HG02798 (cell line): Measurements from ENCODE around the gene SHROOM1.

Experiments used
- ATAC-seq: cut with Tn5 transposase; IDR thresholded peaks from one replicate; pipeline ENCODE4 v1.9.1; 2021; ENCODE audit warnings: mild to moderate bottlenecking; ENCODE audit not compliant: unreplicated experiment, poor library complexity

The SHROOM1 gene

GRCh38 chr5:132780577-132780976 is 49.9 kb downstream of the SHROOM1 start:
- no peak for ATAC-seq

- ATAC-seq = no peak
Measured at GRCh38 chr5:132779961-132780360, 50.5 kb downstream of the SHROOM1 start.

GRCh38 chr5:132778856-132779255 is 51.6 kb downstream of the SHROOM1 start:
- ATAC-seq = no peak

- no peak for ATAC-seq
Measured at GRCh38 chr5:132778129-132778528, 52.3 kb downstream of the SHROOM1 start.

GRCh38 chr5:132777209-132778069 is 53.0 kb downstream of the SHROOM1 start, which contains the start of gene SEPTIN8:
TSS of gene SEPTIN8 (minus strand) at chr5:132777239. CDS start at chr5:132777137, 102 bp downstream.
- ATAC-seq = peak; percentile 68

GRCh38 chr5:132776938-132777208 is 53.6 kb downstream of the SHROOM1 start:
- ATAC-seq = no peak

- ATAC-seq = peak; percentile 11
Measured at GRCh38 chr5:132776131-132776937, 54.1 kb downstream of the SHROOM1 start.

- ATAC-seq = no peak
Measured at GRCh38 chr5:132775476-132775961, 54.9 kb downstream of the SHROOM1 start.

- ATAC-seq = no peak
Measured at GRCh38 chr5:132774896-132775295, 55.6 kb downstream of the SHROOM1 start.

- no peak for ATAC-seq
Measured at GRCh38 chr5:132774406-132774805, 56.0 kb downstream of the SHROOM1 start.

- ATAC-seq = no peak
Measured at GRCh38 chr5:132773601-132774355, 56.7 kb downstream of the SHROOM1 start.

- ATAC-seq = no peak
Measured at GRCh38 chr5:132773114-132773513, 57.3 kb downstream of the SHROOM1 start.

GRCh38 chr5:132772291-132773070 is 58.0 kb downstream of the SHROOM1 start:
- no peak for ATAC-seq
